Activated T-helper 2 cell treated with anti-CD3 and anti-CD28 coated beads, Interferon-gamma antibody, Interleukin-2, Interleukin-4, amounts not matched to agents 10 μg/mL and 5 μg/mL and 100 μg/mL, durations not matched to agents 14 hours and 24 hours and 36 hours (primary cell): ENCODE results near the gene RASAL2. TPM values are rescaled to one million over a fixed set of nuclear protein-coding genes. Genes with fewer than 3 reads are reported as not detected.

Source experiments
- DNase-seq: peaks from one replicate; pipeline ENCODE4 v3.0.0; 2021; ENCODE audit warnings: low spot score
- H3K27ac Mint-ChIP-seq: one replicate; pipeline ENCODE4 v1.8.0; 2021; ENCODE audit warnings: mixed read lengths
- H3K27me3 Mint-ChIP-seq: one replicate; pipeline ENCODE4 v1.8.0; 2021; ENCODE audit warnings: low read depth, mixed read lengths
- H3K36me3 Mint-ChIP-seq: one replicate; pipeline ENCODE4 v1.8.0; 2021; ENCODE audit warnings: low read depth, mixed read lengths
- H3K4me1 Mint-ChIP-seq: one replicate; pipeline ENCODE4 v1.8.0; 2021; ENCODE audit warnings: low read depth, mixed read lengths
- H3K4me3 Mint-ChIP-seq: one replicate; pipeline ENCODE4 v1.8.0; 2021; ENCODE audit warnings: low read depth, mild to moderate bottlenecking, moderate library complexity, mixed read lengths
- H3K9me3 Mint-ChIP-seq: one replicate; pipeline ENCODE4 v1.8.0; 2021; ENCODE audit warnings: mixed read lengths
- intact Hi-C: fragments of 100-400 bp; cut with micrococcal nuclease; formaldehyde crosslinking; loops from one replicate; pipeline ENCODE4 v1.15.1; 2023
- total RNA-seq: library from RNA; stranded (reverse); gene quantifications from 2 replicates; pipeline ENCODE4 v1.2.3, GENCODE V29; 2022

The RASAL2 gene
- total RNA-seq, 1 donor from 2014 or later, result 0.43 TPM

DNA sequence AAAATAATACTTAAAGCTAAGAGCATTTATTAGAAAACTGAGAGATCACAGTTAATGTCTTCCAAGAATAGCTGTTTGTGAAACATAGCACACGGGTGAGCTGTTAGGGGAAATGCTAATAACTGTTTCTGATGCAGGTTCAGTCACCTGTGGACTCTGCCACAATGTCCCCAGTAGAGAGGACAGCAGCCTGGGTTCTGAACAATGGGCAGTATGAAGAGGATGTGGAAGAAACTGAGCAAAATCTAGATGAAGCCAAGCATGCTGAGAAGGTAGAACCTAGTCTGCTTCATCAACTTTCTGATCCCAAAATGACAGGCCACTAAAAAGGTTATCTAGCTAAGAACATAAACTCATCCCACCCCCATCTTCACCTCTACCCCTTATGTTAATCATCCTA lies 370.2 kb downstream of the RASAL2 start:
- H3K4me1 Mint-ChIP-seq, result no peaks in the 10 kb centered on the region
- intact Hi-C loops, result no loop called here
- no peaks in the 10 kb centered on the region for H3K36me3 Mint-ChIP-seq
- H3K27me3 Mint-ChIP-seq, result peaks cover 2% of the 10 kb centered on the region
- no peak overlapping the region for H3K4me3 Mint-ChIP-seq
- no peak overlapping the region for H3K27ac Mint-ChIP-seq
- DNase-seq, result no peak
- no peaks in the 10 kb centered on the region for H3K9me3 Mint-ChIP-seq

DNA sequence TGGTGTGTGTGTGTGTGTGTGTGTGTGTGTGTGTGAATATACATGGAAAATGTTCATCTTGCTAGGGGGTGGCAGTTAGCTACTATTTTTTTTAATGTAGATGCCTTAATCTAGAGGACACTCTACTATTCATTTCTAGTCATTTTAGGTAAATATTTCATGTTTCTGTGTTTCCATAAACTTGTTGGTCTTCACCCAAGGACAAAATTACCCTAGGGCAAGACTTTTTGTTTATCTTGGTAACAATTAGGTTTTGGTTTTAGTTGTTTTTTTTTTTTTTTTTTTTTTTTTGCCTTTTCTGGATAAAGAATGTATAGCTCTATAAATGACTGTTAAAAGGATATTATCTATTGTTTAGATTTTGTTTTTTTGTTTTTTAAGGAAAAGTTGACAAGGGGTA lies 370.7 kb downstream of the RASAL2 start:
- DNase-seq, result no peak
- H3K9me3 Mint-ChIP-seq, result no peaks in the 10 kb centered on the region
- intact Hi-C loops, result no loop called here
- peaks cover 2% of the 10 kb centered on the region for H3K27me3 Mint-ChIP-seq
- H3K36me3 Mint-ChIP-seq, result no peaks in the 10 kb centered on the region
- no peaks in the 10 kb centered on the region for H3K4me1 Mint-ChIP-seq
- no peak overlapping the region for H3K27ac Mint-ChIP-seq
- H3K4me3 Mint-ChIP-seq, result no peak overlapping the region

DNA sequence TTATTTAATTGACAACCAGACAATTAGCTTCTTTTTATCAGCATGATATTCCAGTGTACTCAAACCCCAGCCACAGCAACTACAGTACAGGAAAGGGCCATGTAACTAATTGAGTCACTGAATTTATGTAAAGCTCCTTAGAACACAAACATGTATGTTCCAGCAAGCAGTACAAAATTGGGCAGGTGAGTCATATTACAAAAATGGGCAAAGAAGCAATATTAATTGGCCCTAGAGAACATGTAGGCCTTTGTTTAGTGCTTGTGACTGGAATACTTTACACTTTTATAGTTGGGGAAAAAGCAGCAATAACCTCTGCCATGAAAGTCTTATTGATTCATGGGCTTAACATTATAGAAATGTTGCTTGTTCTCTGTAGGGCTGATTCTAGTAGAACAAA lies 371.1 kb downstream of the RASAL2 start:
- Mint-ChIP-seq H3K36me3 (no peaks in the 10 kb centered on the region), H3K4me1 (no peaks in the 10 kb centered on the region), H3K9me3 (no peaks in the 10 kb centered on the region), H3K4me3 (no peak overlapping the region), H3K27ac (no peak overlapping the region), H3K27me3 (peaks cover 2% of the 10 kb centered on the region)
- no peak for DNase-seq
- intact Hi-C loops, result no loop called here

DNA sequence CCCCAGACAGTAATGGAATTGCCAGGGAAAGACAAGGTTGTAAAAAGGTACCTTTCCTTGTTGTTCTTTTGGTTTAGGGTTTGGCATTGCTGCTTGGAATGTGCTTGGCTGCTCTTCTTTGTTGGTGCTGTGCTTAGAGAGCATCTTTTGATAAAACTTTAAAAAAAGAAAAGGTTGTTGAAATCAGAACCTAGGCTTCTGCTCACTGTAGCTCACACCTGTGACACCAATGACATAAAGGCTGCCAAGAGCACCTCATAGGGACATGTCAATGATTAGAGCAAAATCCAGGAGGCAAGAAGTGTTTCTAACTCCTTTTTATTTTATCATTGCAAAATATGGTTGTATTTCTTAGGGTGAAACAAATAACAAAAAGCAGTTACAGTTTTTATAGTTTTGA lies 373.9 kb downstream of the RASAL2 start:
- Mint-ChIP-seq H3K9me3 (no peaks in the 10 kb centered on the region), H3K4me1 (no peaks in the 10 kb centered on the region), H3K27me3 (peaks cover 6% of the 10 kb centered on the region), H3K36me3 (no peaks in the 10 kb centered on the region), H3K27ac (no peak overlapping the region), H3K4me3 (no peak overlapping the region)
- no peak for DNase-seq
- intact Hi-C loops, result no loop called here

DNA sequence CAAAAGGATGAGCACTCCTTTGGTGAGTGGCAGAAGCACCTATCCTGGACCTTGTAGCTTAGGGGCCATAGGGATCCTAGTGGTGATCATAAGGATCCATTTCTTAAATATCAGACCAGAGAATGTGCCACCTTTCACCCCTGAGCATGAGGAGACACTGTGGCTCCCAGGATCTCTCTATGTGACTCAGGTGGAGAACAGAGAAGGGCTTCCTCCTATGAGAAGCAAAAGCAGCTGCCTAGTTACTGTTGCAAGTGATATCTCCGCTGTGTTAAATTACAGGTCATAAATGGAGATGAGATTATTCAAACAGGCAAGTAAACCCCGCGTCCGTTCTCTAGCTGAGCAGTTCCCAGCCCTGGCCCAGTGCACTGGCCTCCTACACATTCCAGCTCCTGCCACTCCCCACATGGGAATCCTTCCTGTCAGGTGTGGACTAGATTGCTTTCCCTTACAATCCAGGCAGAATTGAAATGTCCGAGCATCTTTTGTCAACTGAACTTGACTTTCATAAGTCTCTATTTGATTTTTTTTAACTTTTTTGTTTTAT lies 376.6 kb downstream of the RASAL2 start:
- no peaks in the 10 kb centered on the region for H3K9me3 Mint-ChIP-seq
- no peaks in the 10 kb centered on the region for H3K4me1 Mint-ChIP-seq
- H3K36me3 Mint-ChIP-seq, result no peaks in the 10 kb centered on the region
- no peak for DNase-seq
- intact Hi-C loops, result no loop called here
- H3K27me3 Mint-ChIP-seq, result peaks cover 3% of the 10 kb centered on the region
- no peak overlapping the region for H3K4me3 Mint-ChIP-seq
- H3K27ac Mint-ChIP-seq, result no peak overlapping the region

DNA sequence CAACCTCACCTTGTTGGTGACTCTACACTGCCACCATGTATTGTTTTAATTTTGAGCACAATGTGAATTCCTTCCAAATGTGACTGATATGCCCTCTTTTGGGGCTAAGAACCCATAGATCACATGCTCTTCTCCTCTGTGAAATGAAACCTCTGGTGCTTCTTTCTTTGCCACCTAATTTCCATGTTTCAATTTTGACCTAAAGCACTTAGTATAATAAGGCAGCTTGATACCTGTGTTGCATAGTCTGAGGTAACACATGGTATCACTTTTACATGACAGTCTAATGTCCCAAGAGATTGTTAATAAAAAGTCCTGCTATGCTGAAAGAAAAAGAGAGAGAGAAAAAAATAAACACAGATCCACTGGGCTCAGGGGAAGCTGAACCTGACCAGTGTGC lies 378.6 kb downstream of the RASAL2 start:
- peaks cover 3% of the 10 kb centered on the region for H3K27me3 Mint-ChIP-seq
- H3K4me3 Mint-ChIP-seq, result no peak overlapping the region
- intact Hi-C loops, result no loop called here
- DNase-seq, result no peak
- no peak overlapping the region for H3K27ac Mint-ChIP-seq
- no peaks in the 10 kb centered on the region for H3K36me3 Mint-ChIP-seq
- no peaks in the 10 kb centered on the region for H3K9me3 Mint-ChIP-seq
- no peaks in the 10 kb centered on the region for H3K4me1 Mint-ChIP-seq

DNA sequence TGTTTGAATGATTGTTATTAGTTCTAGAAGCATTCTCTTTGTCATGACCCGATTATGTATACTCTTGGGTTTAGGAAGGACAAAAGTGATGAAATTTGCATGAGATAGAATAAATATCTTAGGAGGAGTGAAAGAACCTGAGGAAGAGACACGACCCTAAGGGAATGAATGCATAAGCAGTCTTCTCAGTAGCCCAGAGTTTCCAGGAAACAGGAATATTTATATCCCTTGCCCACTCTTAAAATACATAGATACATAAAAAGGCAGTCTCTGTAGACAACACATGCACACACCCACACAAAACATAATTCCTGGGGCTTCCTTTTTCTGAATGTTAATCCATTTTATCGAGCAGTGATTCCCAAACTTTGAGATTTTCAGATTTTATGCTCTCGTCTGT lies 383.5 kb downstream of the RASAL2 start:
- Mint-ChIP-seq H3K9me3 (no peaks in the 10 kb centered on the region), H3K4me3 (no peak overlapping the region), H3K27me3 (peaks cover 3% of the 10 kb centered on the region), H3K36me3 (no peaks in the 10 kb centered on the region), H3K27ac (no peak overlapping the region), H3K4me1 (no peaks in the 10 kb centered on the region)
- DNase-seq, result no peak
- intact Hi-C loops, result no loop called here

DNA sequence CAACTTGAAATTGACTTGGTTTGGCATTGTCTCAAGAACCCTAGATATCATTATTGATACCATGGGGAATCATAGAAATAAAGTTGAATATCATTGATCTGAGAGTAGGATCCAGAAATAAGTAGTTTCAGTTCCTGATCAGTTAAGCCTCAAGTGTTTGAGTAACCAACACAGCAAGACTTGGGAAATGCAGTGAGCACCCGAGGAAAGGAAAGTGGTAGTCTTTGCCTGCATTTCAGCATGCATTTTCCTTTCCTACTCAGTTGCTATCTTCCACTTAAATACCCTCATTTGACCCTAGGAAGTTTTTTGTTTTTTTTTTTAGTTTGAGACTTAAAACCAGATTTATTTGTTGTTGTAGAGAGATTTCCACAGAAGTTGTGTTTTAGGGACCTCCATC lies 383.9 kb downstream of the RASAL2 start:
- Mint-ChIP-seq H3K27me3 (no peaks in the 10 kb centered on the region), H3K36me3 (no peaks in the 10 kb centered on the region), H3K27ac (no peak overlapping the region), H3K4me1 (no peaks in the 10 kb centered on the region), H3K9me3 (no peaks in the 10 kb centered on the region), H3K4me3 (no peak overlapping the region)
- DNase-seq, result no peak
- intact Hi-C loops, result no loop called here

DNA sequence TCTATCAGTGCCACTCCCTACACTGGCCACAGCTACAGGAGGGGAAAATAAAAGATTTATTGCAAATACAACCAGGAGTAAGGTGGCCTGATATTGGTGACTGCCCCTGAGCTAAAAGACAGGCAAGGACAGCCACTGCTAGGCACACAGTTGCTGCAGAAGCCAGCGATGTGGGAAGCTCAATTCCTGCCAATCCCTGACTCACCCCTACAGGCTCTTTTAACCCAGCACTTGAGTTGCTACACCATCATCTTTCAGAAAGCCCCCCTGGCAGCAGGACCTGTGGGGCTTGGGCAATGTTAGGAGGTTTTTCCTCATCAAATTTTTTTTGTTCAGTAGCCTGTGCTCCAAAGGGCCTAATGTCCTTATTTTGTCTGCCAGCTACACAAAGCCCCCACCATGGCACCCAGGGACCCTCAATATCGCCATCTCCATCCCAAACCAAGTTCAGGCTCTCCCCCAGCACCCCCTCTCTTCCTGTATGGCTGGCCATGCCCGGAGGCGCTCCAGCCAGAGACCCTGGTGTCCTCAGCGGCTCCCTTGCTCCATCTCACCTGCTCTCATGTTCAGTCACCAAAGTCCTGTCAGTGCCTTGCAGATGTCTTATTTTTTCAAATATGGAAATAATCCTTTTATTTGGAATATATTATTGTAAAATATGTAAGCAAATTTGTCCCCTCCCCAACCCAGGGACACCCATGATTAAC lies 389.5 kb downstream of the RASAL2 start:
- peaks cover 11% of the 10 kb centered on the region for H3K27me3 Mint-ChIP-seq
- no peaks in the 10 kb centered on the region for H3K36me3 Mint-ChIP-seq
- H3K9me3 Mint-ChIP-seq, result no peaks in the 10 kb centered on the region
- DNase-seq, result no peak
- H3K4me1 Mint-ChIP-seq, result no peaks in the 10 kb centered on the region
- intact Hi-C loops, result no loop called here
- H3K4me3 Mint-ChIP-seq, result no peak overlapping the region
- H3K27ac Mint-ChIP-seq, result no peak overlapping the region

DNA sequence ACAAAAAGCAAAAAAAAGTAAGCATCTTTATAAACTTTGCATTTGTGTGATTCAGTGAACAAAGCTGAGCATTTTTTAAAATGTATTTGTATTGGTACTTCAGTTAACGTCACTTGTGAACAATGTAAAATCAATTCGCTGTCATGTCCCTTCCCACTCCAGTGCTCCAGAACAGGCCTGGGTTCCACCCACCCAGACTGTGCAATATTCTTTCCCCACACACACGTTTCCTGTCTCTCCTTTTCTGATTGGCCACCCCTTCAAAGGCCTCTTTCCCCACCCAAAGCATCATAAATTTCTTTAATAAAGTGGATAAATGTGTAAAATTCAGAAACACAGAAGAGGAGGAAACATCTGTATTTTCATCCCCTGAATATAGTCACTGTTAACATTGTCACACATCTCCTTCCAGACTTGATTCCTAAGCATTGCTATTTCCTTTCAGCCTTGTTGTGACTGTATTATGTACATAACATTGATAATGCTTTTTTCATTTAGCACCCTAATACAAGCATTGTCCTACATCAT lies 390.9 kb downstream of the RASAL2 start:
- DNase-seq, result no peak
- no peak overlapping the region for H3K27ac Mint-ChIP-seq
- H3K4me3 Mint-ChIP-seq, result no peak overlapping the region
- H3K9me3 Mint-ChIP-seq, result no peaks in the 10 kb centered on the region
- intact Hi-C loops, result no loop called here
- H3K27me3 Mint-ChIP-seq, result peaks cover 11% of the 10 kb centered on the region
- no peaks in the 10 kb centered on the region for H3K4me1 Mint-ChIP-seq
- no peaks in the 10 kb centered on the region for H3K36me3 Mint-ChIP-seq

DNA sequence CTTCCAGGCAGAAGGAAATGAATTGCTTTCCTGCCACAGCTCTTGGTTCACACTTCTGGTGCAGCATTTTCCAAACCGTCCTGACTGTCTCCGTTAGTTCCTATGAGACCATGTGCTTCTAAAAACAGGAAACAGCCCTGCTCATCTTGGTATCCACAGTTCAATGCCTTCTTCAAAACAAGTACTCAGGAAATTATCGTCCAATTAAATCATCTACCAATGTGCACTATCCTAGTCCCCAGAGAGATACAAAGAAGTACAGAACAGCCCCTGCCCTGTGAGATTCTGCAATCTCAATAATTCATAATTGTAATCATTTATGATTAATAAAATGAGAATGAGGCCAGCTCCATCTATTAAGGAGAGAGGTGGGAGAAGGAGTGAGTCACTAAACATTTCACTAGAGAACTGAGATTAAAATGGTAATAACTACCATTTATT lies 391.7 kb downstream of the RASAL2 start:
- intact Hi-C loops, result no loop called here
- Mint-ChIP-seq H3K27ac (no peak overlapping the region), H3K4me3 (no peak overlapping the region), H3K36me3 (no peaks in the 10 kb centered on the region), H3K27me3 (peaks cover 11% of the 10 kb centered on the region), H3K4me1 (no peaks in the 10 kb centered on the region), H3K9me3 (no peaks in the 10 kb centered on the region)
- DNase-seq, result no peak

DNA sequence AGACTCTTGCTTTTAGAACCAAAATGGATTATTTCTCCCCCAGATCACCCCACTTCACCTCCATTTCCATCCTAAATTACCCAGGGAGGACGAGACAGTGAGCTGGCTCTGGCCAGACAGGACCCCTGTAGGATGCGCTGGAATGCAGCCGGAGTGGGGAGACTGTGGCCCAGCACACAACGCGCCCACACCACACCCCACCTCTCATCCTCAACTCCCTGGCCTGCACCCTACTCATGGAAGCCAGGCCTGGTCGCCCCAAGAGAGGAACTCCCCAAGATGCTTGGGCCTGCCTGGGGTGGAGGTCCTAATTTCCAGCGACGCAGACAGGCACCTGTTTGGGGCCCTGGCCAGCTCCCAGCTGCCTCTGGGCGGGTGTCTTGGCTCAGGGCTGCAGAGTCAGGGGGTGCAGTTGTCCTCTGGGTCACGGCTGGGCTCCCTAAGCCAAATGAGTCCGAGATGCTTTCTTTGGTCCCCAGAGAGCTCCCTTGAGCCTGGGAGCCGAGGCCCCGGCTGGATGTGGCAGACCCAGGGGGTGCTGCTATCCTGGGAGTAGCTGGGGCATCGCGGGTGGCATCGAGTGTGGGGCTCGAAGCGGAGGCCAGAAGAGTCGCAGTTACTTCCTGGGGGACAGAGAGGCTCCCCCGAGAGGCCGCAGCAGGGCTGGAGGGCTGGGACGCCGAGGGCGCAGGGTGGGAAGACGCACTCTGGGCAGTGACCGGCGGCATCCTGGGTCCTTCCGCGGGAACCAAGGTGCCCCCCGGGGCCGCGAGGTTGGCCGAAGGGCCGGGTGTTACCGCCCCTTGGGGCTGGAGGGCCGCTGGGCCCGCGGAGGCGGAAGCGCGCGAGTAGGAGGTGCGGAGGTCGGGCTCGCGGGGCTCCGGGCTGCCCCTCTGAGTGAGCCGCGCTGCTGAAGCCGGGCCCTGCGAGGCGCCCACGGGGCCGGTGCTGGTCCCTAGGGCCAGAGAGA lies 392.5 kb downstream of the RASAL2 start:
- peaks cover 11% of the 10 kb centered on the region for H3K27me3 Mint-ChIP-seq
- no peak overlapping the region for H3K4me3 Mint-ChIP-seq
- no peaks in the 10 kb centered on the region for H3K9me3 Mint-ChIP-seq
- H3K27ac Mint-ChIP-seq, result no peak overlapping the region
- no peak for DNase-seq
- intact Hi-C loops, result no loop called here
- no peaks in the 10 kb centered on the region for H3K36me3 Mint-ChIP-seq
- no peaks in the 10 kb centered on the region for H3K4me1 Mint-ChIP-seq
